NCI-H1417 (cell line): ENCODE measurements around the gene PRM1.

ENCODE experiments used
- DNase-seq, 3 experiments: peaks; one replicate each; lab custom pipeline; 2025; lab: John Stamatoyannopoulos, UW

Gene PRM1, protein sequence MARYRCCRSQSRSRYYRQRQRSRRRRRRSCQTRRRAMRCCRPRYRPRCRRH

DNA sequence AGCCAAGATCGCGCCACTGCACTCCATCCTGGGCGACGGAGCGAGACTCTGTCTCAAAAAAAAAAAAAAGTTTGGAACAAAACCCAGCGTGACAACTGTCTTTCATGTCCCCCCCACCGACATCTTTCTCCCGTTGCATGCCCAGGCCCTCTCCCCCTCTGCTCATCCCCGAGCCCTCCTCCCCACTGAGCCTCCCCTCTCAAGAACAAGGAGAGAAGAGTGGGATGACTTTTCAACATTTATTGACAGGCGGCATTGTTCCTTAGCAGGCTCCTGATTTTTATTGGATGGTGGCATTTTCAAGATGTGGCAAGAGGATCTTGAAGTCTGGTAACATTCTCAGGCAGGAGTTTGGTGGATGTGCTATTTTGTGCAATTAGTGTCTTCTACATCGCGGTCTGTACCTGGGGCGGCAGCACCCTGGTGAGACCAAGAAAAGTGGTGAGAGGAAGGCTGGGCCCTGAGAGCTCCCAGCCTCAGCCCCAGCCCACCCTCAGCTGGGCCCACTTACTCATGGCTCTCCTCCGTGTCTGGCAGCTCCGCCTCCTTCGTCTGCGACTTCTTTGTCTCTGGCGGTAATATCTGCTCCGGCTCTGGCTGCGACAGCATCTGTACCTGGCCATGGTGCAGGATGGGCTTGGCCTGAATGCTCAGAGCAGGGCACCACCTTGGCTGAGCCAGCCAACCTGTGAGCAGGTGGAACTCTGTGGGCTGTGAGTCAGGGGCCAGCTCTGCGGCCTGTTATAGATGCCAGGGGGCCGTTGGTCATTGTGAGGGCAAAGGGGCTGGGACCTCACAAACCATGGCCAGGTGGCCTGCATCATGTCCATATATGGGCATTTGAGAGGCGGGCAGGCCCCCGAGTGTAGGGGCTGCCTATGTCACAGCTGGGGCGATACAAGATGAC is at the start of gene PRM1:
Gene PRM1 (minus strand): TSS at position 715 of the 907 bp plus-strand sequence. CDS start 92 bp downstream, at position 623.
- DNase-seq = no peak

DNA sequence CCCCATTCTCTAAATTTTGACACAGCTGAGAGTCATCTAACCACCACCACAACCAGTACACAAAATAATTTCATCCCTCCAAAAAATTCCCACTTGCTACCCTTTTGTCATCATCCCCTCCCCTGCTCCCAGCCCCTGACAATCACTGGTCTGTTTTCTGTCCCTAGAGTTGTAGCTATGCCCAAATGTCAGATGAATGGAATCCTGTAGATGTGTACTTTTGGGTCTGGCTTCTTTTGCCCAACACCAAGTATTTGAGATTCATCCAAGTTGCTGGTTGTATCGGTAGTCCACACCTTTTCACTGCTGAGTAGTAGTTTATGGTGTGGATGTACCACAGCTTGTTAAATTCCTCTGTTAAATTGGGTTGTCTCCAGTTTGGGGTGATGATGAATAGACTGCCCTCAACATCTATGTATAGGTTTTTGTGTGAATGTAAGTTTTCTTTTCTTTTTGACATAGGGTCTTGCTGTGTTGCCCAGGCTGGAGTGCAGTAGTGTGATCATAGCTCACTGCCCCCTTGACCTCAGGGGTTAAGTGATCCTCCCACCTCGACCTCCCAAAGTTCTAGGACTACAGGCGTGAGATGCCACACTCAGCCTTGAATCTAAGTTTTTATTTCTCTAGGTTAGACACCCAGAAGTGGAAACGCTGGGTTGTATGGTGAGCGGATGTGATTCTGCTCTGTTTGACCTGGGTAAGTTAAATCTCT is 49.6 kb upstream of the PRM1 start:
- DNase-seq = no peak

DNA sequence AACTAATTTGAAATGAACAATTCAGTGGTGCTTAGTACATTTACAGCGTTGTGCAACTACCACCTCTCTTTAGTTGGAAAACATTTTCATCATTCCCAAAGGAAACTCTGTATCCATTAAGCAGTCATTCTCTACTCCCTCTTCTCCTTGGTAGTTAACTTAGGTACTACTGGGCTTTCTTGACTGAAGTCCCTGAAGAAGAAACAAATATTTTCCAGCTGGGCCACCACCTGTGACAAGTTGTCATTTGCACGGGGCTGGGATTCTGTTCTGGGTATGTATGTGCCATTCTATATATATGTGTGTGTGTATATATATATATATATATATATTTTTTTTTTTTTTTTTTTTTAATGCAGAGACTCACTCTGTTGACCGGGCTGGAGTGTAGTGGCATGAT is 48.8 kb upstream of the PRM1 start:
- DNase-seq = no peak

DNA sequence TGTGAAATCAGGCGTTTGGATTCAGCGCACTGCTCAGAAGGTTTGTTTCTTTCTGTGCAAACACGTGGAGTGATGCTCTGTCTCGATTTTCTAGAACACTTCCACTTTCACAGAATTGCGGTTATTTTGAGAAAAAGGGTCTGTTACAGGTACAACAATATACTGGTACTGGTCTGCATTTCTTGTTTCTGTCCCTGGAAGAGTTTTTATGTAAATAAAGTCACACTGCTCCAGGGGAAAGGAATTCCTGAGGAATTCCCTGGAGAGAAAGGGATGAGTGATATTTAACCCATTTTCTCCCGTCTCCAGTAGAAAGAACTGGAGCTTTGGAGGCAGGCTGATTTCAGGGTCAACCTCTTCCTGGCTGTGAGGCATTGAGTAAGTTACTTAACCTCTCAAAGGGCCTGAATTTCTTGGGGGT is 48.0 kb upstream of the PRM1 start:
- no peak for DNase-seq

DNA sequence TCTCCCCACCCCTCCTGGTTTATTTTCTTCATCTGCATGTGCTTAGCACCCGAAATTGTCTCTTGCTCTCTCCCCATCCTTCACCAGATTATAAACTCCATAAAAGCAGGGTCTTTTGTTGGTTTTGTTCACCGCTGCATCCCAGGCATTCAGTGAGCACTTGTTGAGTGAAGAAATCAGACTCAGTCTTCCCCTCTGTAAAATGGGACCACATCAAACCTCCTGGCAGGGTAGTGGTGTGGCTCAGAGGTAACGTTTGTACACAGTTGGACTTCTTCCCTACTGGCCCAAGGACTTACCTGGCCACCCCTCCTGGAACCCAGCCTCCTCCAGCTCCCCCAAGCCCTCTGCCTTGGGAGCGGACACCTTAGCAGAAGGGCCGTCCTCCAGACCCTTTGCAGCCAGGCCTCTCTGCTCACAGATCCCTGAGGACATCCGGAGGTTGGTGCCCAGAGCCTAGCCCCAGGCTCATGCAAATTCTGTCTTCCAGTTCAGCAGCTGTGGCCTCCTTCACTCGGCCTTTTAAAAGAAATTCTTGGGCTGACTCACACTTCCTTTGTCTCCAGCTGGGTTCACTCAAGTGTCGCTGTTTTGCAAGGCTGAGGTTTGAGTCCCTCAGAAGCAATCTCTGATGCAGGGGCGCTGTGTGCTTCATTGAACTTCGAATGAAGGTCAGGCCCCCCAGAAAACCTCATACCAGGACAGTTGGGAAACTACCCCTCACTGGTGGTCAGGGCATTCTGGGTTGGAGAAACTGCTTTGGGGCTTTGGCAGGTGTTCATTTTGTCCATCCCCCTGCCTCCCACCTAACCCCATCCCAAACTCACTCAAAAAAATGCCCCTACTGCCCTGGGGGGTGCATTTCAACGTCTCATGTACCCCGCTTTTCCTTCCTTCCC is 47.3 kb upstream of the PRM1 start:
- no peak for DNase-seq

DNA sequence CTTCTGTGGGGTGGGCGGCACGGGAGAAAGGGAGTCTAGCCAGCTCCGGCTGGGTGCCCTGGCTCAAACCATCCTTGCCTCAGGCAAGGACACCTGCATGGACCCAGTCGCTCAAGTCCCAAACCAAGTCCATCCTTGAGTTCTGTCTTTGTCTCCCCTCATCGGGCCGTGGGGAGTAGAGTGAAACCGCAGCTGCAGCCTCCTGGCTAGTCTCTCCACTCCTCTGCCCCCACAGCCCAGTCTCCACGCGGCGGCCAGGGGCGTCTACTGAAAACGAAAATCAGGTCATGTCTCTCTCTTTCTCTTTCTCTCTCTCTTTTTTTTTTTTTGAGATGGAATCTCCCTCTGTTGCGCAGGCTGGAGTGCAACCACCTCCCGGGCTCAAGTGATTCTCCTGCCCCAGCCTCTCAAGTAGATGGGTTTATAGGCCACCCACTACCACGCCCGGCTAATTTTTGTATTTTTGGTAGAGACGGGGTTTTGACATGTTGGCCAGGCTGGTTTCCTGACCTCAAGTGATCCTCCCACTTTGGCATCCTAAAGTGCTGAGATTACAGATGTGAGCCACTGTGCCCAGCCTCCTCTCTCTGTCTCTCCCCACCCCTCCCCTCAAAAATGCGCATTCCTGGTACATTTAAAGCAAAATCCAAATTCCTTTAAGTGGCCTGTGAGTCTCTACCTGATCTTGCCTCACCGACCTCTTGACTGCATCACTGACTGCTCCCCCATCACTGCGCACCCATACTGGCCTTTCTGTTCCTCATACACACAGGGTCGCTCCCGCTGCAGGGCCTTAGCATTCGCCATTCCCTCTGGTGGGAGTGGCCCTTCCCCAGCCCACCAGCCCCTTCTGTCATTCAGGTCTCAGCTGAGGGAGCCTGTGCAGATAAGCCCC is 46.4 kb upstream of the PRM1 start:
- no peak for DNase-seq

DNA sequence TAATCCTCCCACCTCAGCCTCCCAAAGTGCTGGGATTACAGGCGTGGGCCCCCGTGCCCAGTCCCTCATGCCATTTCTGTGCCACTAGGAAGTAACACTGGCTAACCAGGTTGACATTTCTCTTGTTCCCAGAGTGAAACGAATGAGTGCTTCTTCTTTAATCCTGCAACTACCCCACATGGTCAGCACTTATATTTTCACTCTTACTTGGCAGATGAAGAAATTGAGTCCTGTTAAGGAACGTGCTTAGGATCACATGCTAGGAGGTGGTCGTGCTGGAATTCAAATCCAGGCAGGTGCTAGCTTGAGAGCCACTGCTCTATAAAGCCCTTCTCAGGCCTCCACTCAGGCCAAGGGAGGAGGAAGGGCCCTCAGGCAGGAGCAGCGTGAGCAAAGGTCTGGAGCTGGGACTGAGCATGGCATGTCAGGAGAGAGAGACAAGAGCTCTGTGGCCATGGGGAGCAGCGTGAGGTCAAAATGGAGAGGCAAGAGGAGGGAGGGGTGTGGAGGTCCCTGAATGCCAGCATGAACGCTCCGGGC is 45.7 kb upstream of the PRM1 start:
- DNase-seq = no peak

DNA sequence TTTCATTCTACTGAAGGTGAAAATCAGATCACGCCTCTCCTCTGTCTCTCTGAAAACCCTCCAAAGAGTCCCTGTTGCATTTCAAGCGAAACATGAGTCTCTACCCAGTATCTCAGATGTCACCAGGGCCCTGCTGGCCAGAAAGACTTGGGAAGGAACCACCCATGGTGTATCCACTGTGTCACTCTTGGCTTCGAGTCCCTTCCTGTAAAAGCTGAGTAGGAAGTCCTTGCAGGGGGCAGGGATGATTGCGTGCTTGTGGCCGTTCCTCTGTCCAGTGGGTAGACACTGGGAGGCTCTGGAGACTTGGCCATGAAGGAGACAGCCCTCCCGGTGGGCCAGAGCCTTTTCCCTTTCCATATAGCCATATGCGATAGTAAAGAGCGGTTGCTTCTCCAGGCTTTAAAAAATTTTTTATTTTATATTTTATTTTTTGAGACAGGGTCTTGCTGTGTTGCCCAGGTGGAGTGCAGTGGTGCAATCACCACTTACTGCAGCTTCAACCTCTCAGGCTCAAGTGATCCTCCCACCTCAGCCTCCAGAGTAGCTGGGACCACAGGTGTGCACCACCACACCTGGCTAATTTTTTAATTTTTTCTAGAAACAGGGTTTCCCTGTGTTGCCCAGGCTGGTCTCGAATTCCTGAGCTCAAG is 45.1 kb upstream of the PRM1 start:
- DNase-seq = no peak

DNA sequence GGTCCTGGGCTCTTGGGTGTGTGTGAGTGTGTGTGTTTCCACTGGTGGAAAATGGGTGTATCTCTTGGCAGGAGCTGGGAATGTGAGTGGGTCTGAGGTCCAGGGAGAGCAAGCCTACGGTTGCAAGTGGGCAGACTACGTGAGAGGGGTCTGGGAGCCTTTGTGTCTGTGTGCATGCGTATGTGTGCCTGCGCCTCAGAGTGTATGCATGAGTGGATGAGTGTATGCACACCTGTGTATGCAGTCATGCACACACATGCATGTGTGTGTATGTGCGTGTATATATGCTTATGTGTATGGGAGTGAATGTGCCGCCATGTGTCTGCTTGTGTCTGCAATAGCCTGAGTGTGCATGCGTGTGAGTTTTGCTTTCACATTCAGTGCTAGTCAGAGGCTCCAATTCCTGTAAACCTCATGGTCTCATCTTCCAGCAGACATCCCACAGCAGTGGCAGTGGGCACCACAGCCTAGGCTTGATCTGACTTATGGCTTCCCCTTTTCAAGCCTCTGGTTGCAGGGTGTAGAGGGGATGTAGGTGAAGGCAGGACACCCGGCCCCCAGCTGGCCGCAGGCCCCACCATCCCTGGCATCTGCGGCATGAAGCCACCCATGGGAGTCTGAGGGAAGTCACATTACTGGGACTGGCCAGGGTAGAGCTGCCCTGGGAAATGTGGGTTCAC is 44.4 kb upstream of the PRM1 start:
- no peak for DNase-seq

DNA sequence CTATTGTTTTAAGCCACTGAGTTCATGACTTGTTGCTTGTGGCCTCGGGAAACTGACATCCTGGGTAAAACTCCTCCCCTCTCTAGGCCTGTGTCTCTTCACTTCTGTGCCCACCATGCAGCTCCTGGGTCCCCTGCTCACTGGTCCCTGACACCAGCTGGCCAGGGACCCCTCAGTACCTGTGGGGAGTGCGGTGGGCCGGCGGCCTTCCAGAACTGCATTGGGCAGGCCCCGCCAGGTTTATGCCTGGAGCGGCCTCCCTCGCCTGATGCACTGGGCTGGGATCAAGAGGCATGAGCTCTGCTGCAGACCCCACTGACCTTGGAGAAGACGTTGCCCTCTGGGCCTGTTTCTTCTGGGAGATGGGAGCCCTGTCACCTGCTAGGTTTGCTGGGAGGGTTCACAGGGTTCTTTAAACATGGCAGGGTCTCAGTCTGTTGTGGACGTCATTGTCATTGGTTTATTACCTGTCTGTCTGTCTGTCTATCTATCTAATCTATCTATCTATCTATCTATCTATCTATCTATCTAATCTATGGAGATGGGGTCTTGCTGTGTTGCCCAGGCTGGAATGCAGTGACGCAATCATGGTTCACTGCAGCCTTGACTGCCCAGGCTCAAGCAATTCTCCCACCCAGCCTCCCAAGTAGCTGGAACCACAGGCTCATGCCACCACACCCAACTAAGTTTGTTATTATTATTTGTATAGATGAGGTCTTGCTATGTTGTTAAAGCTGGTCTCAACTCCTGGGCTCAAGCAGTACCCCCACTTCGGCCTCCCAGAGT is 42.6 kb upstream of the PRM1 start:
- no peak for DNase-seq

DNA sequence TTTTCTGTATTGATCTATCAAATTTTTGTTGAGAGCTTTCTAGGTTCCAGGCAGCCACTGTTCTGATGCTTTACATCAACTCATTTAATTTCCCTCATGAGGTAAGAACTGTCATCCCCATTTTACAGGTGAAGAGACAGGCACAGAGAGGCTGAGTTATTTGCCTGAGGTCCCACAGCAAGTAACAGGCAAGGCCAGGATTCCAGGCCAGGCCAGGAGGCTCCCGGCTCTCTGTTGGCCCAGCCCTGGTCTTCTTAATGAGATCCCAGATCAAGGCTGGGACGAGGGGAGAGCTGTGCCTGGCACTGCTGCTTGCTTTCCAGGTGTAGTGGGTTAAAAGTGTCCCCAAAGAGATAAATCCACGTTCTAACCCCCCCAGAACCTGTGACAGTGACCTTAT is 41.7 kb upstream of the PRM1 start:
- no peak for DNase-seq

DNA sequence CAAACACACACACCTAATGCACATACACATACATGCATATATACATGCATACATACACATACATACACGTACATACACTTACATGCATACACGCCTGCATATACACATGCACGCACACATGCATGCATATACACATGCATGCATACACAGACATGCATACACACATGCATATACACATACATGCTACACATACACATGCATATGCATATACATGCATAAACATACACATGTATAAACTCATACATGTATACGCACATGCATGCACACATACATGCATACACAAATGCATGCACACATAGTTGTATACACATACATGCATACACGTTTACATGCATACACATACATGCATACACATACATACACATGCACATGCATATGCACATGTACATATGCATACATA is 40.5 kb upstream of the PRM1 start:
- no peak for DNase-seq

DNA sequence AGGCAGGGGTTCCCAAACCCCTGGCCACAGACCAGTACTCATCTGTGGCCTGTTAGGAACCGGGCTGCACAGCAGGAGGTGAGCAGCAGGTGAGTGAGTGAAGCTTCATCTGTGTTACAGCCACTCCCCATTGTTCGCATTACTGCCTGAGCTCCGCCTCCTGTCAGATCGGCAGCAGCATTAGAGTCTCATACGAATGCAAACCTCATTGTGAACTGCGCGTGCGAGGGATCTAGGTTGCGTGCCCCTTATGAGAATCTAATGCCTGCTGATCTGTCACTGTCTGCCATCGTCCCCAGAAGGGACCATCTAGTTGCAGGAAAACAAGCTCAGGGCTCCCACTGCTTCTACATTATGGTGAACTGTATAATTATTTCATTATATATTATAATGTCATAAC is 39.0 kb upstream of the PRM1 start:
- DNase-seq = peak; percentile 17 to 57 (median 26)

DNA sequence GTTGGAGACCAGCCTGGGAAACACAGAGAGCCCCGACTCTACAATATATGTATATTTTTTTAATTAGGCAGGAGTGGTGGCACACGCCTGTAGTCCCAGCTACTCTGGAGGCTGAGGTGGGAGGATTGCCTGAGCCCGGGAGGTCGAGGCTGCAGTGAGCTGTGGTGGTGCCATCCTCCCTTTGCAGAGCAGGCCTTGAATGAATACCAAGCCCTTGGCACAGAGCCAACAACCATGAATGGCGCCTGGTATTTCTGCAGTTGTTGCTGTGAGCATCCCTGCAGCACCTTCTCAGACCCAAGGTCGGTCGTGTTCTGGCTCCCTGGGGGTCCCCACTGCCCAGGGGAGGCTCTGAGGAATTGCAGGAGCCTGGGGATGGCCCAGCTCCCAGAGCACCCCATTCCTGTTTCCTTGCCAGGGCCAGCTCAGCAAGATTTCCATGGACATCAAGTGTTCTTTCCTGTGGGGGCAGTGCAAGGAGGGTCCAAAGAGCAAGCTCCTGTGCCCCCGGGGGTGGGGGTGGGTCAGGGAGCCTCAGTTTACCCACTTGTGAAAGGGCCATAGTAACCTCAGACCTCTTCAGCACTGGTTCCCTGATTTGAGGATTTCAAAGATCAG is 38.5 kb upstream of the PRM1 start:
- DNase-seq = peak; percentile 2 to 38 (median 24)

DNA sequence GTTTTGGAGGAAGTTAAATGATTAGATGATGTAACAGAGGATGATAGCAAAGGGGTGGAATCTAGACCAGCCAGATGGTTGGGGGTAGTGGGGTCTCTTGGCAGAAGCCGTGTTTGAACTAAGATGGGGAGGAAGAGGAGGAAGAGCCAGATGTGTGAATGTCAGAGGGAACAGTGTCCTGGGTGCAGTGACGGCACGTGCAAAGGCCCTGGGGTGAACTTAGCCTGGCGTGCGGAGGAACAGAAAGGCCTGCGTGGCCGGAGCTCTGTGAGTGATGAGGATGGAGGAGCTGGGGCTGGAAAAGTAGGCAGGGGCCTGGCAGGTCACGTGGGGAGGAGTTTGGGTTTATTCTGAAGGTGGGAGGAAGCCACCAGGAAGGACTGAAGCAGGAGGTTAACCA is 37.7 kb upstream of the PRM1 start:
- DNase-seq = no peak

DNA sequence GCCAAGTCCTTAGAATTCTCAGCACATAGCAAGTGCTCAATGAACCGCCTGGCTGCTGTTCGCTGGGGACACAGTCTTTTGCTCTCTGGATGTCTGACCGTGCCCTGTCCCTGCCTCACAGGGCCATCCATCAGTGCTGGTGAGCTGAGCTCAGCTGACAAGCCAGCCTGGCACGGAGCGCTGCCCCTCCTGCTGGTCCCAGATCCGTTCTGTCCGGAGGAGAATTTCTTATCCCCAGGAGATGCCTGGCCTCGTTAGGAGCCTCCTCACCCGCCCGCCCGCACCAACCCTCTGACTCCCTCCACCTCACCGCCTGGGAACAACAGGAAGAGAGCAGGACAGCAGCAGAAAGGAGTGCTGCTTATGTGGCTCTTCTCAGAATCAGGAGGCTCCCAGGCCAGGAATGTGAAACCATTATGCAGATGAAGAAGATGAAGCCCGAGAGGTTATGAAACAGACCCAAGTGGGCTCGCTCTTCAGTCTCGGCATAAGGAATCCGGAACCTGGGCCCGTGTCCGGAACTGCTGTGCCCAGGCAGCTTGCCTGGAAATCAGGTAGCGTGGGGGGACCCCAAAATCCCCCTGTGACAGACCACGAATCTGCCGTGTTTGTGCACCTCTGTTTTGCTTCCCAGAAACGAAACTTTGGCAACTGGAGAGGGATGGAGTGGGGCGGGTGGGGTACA is 35.3 kb upstream of the PRM1 start:
- DNase-seq = no peak

DNA sequence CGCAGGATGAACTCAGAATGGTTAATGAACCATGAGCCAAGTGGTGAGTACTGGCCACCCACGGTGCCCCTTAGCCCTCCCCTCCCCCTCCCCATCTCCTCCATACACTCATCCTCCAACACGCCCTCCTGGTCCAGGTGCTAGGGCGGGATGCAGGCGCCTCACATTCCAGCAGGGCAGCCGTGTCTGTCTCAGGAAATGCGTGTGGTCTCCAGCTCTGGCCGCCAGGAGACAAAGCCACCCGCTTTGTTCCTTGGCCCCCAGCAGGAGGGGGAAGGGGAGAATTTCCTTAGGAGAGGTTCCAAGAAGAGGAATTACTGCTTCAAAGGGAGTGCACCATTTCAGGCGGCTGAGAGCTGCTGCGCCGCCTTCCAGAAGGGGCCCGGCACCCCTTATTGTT is 34.4 kb upstream of the PRM1 start:
- DNase-seq = no peak
